Large intestine (tissue), 3 donors: ENCODE results near the gene DYNC1I1. TPM values are rescaled to one million over a fixed set of nuclear protein-coding genes. Genes with fewer than 3 reads are reported as not detected.

Source experiments
- DNase-seq, 2 donors: peaks; one replicate each; pipeline versions ENCODE4 v3.0.0 to v3.0.0-alpha.2; 2013
- H3K27ac ChIP-seq: one replicate; pipeline ENCODE4 v1.5.1; 2013; ENCODE audit warnings: low read length
- H3K27me3 ChIP-seq: 2 replicates; pipeline ENCODE4 v1.6.1; 2013; ENCODE audit warnings: low read length; ENCODE audit not compliant: control insufficient read depth, insufficient read depth
- H3K36me3 ChIP-seq: 2 replicates; pipeline ENCODE4 v1.6.1; 2013; ENCODE audit warnings: low read length; ENCODE audit not compliant: control insufficient read depth, insufficient read depth
- H3K4me1 ChIP-seq: one replicate; pipeline ENCODE4 v1.6.1; 2013; ENCODE audit warnings: low read length; ENCODE audit not compliant: control insufficient read depth, insufficient read depth
- H3K4me3 ChIP-seq: one replicate; pipeline ENCODE4 v1.5.1; 2013; ENCODE audit warnings: low read length
- H3K9me3 ChIP-seq: one replicate; pipeline ENCODE4 v1.6.1; 2013; ENCODE audit warnings: mild to moderate bottlenecking, low read depth, low read length, moderate library complexity; ENCODE audit not compliant: control insufficient read depth
- whole genome bisulfite sequencing: methylation state at CpG from one replicate; pipeline ENCODE4 v1.1.5; 2013; ENCODE audit warnings: low lambda C conversion rate; ENCODE audit not compliant: insufficient coverage; 5-methylcytosine and 5-hydroxymethylcytosine counted together
- polyA plus RNA-seq: library from polyadenylated mRNA; unstranded; fragments of 120-200 nt; gene quantifications from one replicate; pipeline ENCODE4 v1.2.1, GENCODE V29; 2013

Gene DYNC1I1
- polyA plus RNA-seq, 1 donor: 1.2 TPM

DNA sequence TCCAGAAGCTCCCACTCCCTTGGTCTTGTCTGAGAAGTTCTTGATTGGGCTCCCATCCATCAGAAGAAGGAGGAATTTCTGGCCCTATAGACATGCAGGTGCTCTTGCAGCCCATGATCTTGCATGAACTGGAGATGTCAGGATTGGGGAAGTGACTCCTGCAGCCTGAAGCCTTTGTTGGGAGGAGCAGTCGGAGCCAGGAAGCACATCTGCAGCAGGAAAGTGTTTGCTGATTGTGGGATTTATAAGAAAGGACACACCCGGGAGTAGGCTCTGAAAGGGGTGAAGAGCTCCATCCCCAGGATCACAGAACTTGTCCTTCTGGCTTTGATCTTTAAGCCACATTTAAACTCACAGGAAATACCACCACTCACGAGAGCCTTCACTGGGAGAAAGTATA, 185.2 kb downstream of the DYNC1I1 start:
- Histone ChIP-seq H3K4me3 (no peak overlapping the region), H3K27me3 (no peaks in the 10 kb centered on the region), H3K27ac (no peak overlapping the region), H3K4me1 (no peaks in the 10 kb centered on the region), H3K36me3 (no peaks in the 10 kb centered on the region), H3K9me3 (no peaks in the 10 kb centered on the region)
- DNase-seq: no peak
- no CpG with 5 or more reads among the region's 3 CpGs for WGBS

DNA sequence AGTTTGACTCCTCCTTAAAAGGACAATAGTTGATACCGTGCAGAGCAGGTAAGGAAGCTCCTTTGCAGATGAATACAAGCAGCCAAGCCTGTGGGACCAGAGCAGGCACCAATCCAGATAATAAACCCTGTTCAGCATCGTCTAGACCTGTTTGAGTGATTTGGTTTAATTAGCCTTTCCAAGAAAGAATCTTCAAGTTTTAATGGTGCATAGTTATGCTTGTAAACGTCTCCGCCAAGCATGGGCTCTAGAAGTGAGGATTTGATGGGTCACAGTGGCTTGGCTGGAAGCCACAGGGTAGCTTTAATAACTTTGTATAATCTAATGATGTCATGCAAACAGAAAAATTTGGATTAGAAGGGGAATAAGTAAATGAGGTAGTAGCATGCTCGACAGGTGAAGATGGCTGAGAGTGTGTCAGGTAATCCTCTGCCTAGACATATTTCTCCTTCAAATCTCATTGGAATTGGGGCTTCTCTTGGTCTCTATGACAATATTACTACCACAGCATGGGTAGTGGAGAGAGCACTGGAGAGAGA, 188.4 kb downstream of the DYNC1I1 start:
- Histone ChIP-seq H3K4me3 (no peak overlapping the region), H3K9me3 (no peaks in the 10 kb centered on the region), H3K27me3 (no peaks in the 10 kb centered on the region), H3K36me3 (no peaks in the 10 kb centered on the region), H3K4me1 (no peaks in the 10 kb centered on the region), H3K27ac (no peak overlapping the region)
- WGBS: 100% methylated on average over 1 of the region's 5 CpGs
- no peak for DNase-seq

DNA sequence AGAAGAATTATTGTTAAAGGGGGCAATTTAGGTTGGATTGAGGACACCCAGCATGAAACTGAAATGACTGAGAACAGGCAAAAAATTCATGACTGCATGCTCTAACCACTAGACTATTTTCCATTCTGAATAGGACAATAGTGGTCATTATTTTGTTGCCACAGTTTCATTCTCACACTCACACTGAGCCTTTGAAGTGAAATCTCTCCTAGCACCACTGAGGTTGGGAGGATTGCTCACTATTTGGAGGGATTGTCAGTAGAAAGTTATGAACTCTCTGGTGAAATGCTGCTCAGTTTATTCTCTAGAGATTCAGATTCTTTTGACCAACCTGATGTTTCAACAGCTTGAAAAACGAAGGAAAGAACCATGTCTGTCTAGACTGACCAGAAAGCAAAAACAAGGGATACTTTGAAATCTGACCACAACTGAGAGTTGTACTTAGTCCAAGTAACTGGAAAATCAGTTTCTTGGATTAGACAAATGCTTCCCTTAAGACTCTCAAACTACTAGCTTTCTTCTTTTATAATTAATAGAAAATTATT, 191.2 kb downstream of the DYNC1I1 start:
- Histone ChIP-seq H3K27ac (no peak overlapping the region), H3K4me3 (no peak overlapping the region), H3K4me1 (no peaks in the 10 kb centered on the region), H3K36me3 (no peaks in the 10 kb centered on the region), H3K27me3 (no peaks in the 10 kb centered on the region), H3K9me3 (no peaks in the 10 kb centered on the region)
- WGBS: 60% methylated on average over 1 of the region's 1 CpG
- DNase-seq: no peak

DNA sequence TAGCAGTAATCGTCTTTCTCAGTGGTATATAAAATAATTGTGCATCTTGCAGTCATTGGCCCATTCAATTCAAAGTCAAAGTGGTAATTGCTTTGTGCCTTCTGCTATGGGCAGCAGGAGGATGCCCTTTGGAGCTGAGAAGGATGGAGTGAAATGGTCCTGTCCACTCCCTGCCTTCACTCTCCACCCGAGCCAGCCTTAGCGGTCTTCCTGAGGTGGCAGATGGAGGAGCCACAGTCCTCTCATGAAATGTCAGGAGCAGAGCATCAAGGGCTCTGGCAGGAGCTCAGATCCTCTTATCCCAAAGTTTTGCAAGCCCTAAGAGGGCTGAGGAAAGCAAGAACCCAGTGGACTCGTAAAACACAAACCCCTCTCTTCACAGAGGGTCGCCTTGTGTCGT, 199.4 kb downstream of the DYNC1I1 start:
- Histone ChIP-seq H3K4me3 (no peak overlapping the region), H3K4me1 (no peaks in the 10 kb centered on the region), H3K36me3 (no peaks in the 10 kb centered on the region), H3K27me3 (no peaks in the 10 kb centered on the region), H3K9me3 (no peaks in the 10 kb centered on the region), H3K27ac (no peak overlapping the region)
- DNase-seq: no peak
- whole genome bisulfite sequencing: no CpG with 5 or more reads among the region's 6 CpGs

DNA sequence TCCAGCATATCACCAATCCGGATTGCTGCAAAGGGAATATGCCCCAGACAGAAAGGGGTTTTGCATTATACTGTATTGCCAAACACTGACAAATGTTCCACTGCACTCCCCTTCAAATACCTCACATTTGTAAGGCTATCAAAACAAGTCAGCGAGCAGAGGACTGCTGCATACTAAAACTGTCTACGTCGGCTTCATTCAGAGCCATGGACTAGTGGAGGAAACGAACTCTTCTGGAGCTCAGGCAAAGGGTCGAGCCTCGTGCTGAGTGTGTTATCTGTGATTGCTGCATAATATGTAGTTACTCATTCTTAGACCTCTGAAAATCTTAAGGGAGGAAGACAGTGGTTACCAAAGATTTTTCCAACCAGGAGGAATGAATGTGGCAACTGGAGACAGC, 200.2 kb downstream of the DYNC1I1 start:
- no peaks in the 10 kb centered on the region for H3K9me3 ChIP-seq
- H3K27ac ChIP-seq: no peak overlapping the region
- H3K4me1 ChIP-seq: no peaks in the 10 kb centered on the region
- 40% methylated on average over 2 of the region's 7 CpGs for WGBS
- no peaks in the 10 kb centered on the region for H3K36me3 ChIP-seq
- no peak overlapping the region for H3K4me3 ChIP-seq
- H3K27me3 ChIP-seq: no peaks in the 10 kb centered on the region
- DNase-seq: peak; percentile 15 to 53

DNA sequence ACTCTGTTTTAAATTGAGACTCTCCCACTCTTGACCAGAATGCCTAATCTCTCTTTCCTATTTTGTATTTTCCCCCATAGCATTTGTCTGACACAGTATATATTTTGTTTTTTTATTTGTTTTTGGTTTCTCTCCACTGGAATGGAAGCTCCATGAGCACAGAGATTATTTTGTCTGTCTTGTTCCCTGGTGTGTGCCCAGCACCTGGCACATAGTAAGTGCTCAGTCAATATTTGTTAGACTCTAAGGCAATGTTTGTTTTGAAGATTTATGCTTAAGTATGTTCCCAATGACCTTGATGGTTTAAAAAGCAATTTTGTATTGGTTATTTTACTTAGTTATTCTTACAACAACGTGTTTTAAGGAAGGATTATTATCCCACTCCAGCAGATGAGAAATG, 201.8 kb downstream of the DYNC1I1 start:
- WGBS: no CpG with 5 or more reads among the region's 1 CpG
- no peaks in the 10 kb centered on the region for H3K4me1 ChIP-seq
- H3K4me3 ChIP-seq: no peak overlapping the region
- H3K9me3 ChIP-seq: no peaks in the 10 kb centered on the region
- H3K36me3 ChIP-seq: no peaks in the 10 kb centered on the region
- DNase-seq: no peak
- no peak overlapping the region for H3K27ac ChIP-seq
- H3K27me3 ChIP-seq: no peaks in the 10 kb centered on the region

DNA sequence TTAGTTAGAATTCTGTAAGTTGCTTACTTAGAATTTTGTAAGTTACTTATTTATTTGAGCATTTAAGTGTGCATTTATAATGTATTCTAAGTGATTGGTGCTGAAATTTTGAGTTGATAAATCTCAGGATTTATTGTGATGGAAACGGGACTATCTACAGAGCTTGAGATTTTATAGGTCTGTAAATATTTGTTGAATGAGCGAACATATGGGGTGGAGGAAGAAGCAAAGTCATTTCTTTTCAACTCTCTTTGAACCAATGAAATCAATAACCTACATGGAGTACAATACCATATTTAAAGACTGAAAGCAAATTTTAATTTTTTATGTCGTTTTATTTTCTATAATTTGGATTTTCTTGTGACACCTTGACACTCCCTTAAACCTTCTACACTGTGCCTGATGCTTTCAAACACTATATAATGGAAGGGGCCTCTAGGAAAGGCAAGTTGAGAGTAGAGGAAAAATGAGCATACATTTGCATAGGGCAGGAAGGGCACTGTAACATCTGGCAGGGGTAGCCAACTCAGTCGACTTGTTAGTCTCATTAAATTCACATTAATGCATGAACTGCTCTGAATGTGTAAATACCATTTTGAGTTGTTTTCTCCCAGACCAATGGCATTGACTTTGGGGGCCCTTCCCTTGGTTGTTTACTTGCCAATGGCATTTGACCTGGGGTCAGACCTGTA, 204.2 kb downstream of the DYNC1I1 start:
- DNase-seq: no peak
- no peaks in the 10 kb centered on the region for H3K9me3 ChIP-seq
- H3K4me3 ChIP-seq: no peak overlapping the region
- no peaks in the 10 kb centered on the region for H3K27me3 ChIP-seq
- 63% methylated on average over 2 of the region's 4 CpGs for WGBS
- no peak overlapping the region for H3K27ac ChIP-seq
- no peaks in the 10 kb centered on the region for H3K4me1 ChIP-seq
- no peaks in the 10 kb centered on the region for H3K36me3 ChIP-seq

DNA sequence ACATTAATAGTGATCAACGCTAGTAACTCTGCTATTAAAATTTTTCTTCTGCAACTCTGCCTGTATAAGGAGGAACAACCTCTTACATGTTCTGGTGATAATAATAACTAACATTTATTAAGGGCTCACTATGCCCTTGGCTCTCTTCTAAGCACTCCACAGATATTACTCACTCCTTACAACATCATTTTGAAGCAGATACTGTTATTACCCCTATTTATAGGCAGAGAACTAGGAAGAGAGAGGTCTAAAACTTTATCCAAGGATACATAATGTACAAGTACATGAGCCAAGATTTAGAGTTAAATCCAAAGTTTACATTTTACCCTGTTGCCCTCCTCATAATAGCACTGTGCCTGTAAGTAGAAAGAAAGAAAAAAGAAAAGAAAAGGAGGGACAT, 205.6 kb downstream of the DYNC1I1 start:
- Histone ChIP-seq H3K27me3 (no peaks in the 10 kb centered on the region), H3K4me3 (no peak overlapping the region), H3K4me1 (no peaks in the 10 kb centered on the region), H3K9me3 (no peaks in the 10 kb centered on the region), H3K36me3 (no peaks in the 10 kb centered on the region), H3K27ac (no peak overlapping the region)
- no CpG with 5 or more reads among the region's 1 CpG for WGBS
- no peak for DNase-seq

DNA sequence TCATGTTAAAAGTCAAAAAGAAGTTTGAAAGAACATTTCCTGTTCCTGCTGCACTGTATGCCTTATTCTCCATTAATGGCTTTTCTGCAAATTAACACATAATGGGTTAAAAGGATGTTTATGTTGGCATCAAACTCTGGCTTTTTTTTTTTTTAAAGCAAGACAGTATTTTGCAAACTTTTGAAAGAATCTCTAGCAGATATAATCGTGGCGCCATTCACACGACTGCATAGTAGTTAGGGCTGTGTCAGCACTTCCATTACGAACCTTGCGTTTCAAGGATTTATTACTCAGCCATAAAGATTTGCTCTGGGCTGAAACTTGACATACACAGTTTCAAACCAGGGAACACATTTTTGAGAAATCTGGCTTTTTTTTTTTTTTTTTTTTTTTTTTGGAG, 207.8 kb downstream of the DYNC1I1 start:
- Histone ChIP-seq H3K4me3 (no peak overlapping the region), H3K9me3 (no peaks in the 10 kb centered on the region), H3K27ac (no peak overlapping the region), H3K4me1 (no peaks in the 10 kb centered on the region), H3K27me3 (no peaks in the 10 kb centered on the region), H3K36me3 (no peaks in the 10 kb centered on the region)
- no CpG with 5 or more reads among the region's 5 CpGs for whole genome bisulfite sequencing
- peak; percentile 52 to 74 for DNase-seq

DNA sequence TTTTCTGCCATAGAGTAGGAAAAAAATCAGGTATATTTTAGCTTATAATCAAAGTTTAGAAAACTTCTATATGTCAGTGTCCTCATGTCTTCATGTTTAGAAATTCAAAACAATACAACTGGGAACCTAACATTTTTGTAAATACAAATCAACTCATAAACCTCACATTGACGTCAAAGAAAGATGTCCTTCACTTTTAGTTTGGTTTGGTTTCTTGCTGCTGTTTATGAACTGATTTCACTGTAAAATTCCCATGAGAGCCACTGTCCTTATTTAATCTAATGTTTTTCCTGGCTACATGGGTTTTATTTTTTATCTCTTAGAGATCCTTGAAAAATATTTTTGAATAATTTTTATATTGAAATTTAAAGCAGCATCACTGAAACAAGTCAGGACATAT, 208.4 kb downstream of the DYNC1I1 start:
- H3K27me3 ChIP-seq: no peaks in the 10 kb centered on the region
- H3K36me3 ChIP-seq: no peaks in the 10 kb centered on the region
- H3K4me1 ChIP-seq: no peaks in the 10 kb centered on the region
- H3K27ac ChIP-seq: no peak overlapping the region
- H3K4me3 ChIP-seq: no peak overlapping the region
- H3K9me3 ChIP-seq: no peaks in the 10 kb centered on the region
- 100% methylated on average over 1 of the region's 1 CpG for whole genome bisulfite sequencing
- no peak for DNase-seq
